Brain microvascular endothelial cell (primary cell): Measurements from ENCODE around the gene ADGRL1.

Source experiments
- DNase-seq: peaks from one replicate; pipeline ENCODE4 v3.0.0-alpha.2; 2020
- H3K27ac ChIP-seq: fragments of 250-450 bp; sonication (Bioruptor Pico); 2 replicates; pipeline ENCODE4 v1.5.1; 2020; ENCODE audit warnings: mild to moderate bottlenecking, moderate library complexity
- H3K27me3 ChIP-seq: fragments of 250-450 bp; sonication (Bioruptor Pico); replicated peaks from 2 replicates; pipeline ENCODE4 v1.5.1; 2020; ENCODE audit warnings: mild to moderate bottlenecking
- H3K36me3 ChIP-seq: fragments of 250-450 bp; sonication (Bioruptor Pico); replicated peaks from 2 replicates; pipeline ENCODE4 v1.5.1; 2020; ENCODE audit warnings: mild to moderate bottlenecking
- H3K4me3 ChIP-seq: 2 replicates; pipeline ENCODE4 v1.5.1; 2011; ENCODE audit warnings: low read depth, mild to moderate bottlenecking, control low read depth, low read length, moderate library complexity
- CTCF ChIP-seq: IDR thresholded peaks from 2 replicates; pipeline ENCODE4 v1.5.1; 2011; ENCODE audit warnings: low read depth, mild to moderate bottlenecking, moderate library complexity, low read length, control low read depth, inconsistent platforms; ENCODE audit errors: missing control alignments
- in situ Hi-C: cut with HindIII; loops from 2 replicates; pipeline ENCODE4 v1.10.0; 2017; ENCODE audit warnings: low sequenced_read_pairs, low pct_ligation_motif_present

The ADGRL1 gene

GRCh38 chr19:14174883-14175282 lies 31.1 kb downstream of the ADGRL1 start:
- Histone ChIP-seq H3K4me3 (no peak overlapping the region), H3K27me3 (no peaks in the 10 kb centered on the region), H3K27ac (no peak overlapping the region), H3K36me3 (peaks cover 11% of the 10 kb centered on the region)
- no peak for DNase-seq
- in situ Hi-C loops, result no loop called here
- no peak for TF ChIP-seq CTCF

DNA sequence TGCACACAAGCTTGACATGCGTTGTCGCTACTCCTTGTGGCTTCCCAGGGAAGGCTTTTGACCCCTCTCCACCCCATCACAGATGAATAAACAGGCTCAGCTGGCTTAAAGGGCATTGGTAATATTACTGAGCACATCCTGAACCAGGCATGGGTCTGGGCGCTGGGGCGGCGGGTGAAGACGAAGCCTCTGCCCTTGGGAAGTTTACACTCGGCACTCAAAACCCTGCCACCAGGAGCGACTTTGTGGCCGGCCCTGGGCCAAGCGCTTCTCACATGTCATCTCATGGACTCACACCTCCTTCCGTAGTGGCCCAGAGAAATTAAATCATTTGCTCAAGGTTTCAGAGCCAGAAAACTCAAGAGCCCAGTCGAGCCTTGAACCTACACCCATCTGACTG lies 37.0 kb downstream of the ADGRL1 start:
- in situ Hi-C loops, result no loop called here
- Histone ChIP-seq H3K36me3 (peaks cover 12% of the 10 kb centered on the region), H3K4me3 (no peak overlapping the region), H3K27me3 (no peaks in the 10 kb centered on the region), H3K27ac (no peak overlapping the region)
- DNase-seq, result no peak
- no peak for TF ChIP-seq CTCF

DNA sequence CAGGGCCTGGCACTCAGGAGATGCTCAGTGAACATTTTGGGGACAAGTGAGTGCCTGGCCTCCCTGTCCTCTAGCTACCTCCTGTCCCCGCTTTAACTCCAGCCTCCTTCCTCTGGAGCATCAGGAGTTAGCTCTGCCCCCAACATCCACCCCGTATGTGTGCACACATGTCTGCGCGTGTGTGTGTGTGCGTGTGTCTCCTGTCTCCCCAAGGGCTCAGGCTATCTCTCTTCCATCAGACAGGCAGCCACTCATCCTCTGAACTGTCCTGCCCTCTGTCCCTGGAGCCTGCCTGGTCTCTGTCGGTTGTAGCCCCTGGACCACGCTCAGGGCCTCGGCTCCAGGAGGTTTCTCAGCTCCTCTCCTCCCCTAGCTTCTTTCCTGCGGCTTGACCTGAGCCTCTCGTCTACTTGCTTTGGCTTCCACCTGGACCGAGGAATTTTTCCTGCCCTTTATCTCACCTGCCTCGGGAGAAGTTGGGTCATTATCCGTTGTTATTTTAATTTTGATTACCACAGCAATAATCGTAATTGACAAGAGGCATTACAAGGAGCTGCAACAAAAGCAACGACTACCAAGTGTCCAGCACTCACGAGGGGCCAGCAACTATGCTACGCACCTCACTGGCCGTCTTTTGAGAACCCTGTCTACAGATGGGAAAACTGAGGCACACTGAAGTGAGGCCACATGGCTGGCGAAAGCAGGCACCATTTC lies 37.6 kb downstream of the ADGRL1 start:
- H3K27me3 ChIP-seq, result no peaks in the 10 kb centered on the region
- no peak for DNase-seq
- no peak overlapping the region for H3K27ac ChIP-seq
- in situ Hi-C loops, result no loop called here
- no peak for TF ChIP-seq CTCF
- peaks cover 12% of the 10 kb centered on the region for H3K36me3 ChIP-seq
- H3K4me3 ChIP-seq, result no peak overlapping the region

DNA sequence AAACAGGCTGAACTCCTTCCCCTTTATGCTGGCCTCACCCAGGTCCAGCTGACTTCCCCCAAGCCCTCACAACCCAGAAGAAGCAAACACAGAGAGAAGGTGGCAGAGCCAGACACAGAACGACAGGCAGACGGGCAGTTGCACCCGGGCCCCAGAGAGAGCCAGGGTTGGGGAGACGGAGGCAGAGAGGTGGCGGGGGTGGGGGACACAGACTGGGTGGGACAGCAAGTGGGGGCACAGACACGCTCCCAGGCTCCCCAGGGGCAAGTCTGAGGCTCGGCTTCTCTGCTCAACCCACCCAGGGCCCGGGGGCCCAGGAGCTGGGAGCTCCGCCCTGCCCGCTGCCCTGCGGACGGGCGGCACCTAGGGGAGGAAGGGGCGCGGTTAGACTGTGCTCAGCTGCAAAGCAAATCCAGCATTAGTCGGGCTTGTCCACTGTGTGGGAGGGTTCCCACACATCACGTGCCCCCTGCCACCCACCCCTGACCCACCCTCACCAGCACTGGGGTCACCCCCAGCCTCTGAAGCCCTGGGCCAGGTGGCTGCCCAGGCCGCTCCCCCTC lies 38.3 kb downstream of the ADGRL1 start:
- Histone ChIP-seq H3K27ac (no peak overlapping the region), H3K36me3 (peaks cover 16% of the 10 kb centered on the region), H3K4me3 (no peak overlapping the region), H3K27me3 (no peaks in the 10 kb centered on the region)
- no peak for TF ChIP-seq CTCF
- in situ Hi-C loops, result no loop called here
- DNase-seq, result no peak

DNA sequence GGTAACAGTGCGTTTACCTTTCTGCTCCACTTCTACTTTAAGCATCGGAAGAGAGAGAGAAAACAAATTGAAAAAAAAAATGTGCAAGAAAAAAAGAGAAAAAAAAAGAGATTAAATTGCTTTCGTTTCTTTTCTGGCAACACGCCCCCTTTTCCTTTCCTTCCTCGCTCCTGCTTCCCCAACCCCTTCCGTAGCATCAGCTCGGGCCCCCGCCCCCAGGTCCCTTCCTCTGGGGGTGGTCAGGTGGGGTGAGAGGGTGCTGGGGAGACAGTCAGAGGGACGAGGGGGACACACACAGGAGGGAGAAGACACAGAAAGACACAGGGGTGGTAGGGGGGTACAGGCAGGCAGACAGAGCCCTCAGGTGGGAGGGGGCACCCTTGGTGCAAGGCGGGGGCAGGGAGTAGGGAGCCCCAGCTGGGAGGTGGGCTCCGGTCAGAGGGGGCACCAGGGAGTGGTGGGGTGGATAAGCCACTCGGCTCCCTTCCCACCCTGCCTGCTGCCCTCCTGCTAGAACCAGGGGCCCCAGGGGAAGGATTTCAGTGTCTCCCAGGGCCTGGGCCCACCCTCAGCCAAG lies 38.9 kb downstream of the ADGRL1 start:
- in situ Hi-C loops, result no loop called here
- no peak for DNase-seq
- H3K27me3 ChIP-seq, result no peaks in the 10 kb centered on the region
- no peak for TF ChIP-seq CTCF
- no peak overlapping the region for H3K4me3 ChIP-seq
- no peak overlapping the region for H3K27ac ChIP-seq
- H3K36me3 ChIP-seq, result peaks cover 17% of the 10 kb centered on the region
